COLO668 (cell line): ENCODE data around the gene TSPAN17.

ENCODE experiments used
- DNase-seq: peaks from one replicate; lab custom pipeline; 2025; ENCODE audit not compliant: unreplicated experiment; lab: John Stamatoyannopoulos, UW

The TSPAN17 gene

DNA sequence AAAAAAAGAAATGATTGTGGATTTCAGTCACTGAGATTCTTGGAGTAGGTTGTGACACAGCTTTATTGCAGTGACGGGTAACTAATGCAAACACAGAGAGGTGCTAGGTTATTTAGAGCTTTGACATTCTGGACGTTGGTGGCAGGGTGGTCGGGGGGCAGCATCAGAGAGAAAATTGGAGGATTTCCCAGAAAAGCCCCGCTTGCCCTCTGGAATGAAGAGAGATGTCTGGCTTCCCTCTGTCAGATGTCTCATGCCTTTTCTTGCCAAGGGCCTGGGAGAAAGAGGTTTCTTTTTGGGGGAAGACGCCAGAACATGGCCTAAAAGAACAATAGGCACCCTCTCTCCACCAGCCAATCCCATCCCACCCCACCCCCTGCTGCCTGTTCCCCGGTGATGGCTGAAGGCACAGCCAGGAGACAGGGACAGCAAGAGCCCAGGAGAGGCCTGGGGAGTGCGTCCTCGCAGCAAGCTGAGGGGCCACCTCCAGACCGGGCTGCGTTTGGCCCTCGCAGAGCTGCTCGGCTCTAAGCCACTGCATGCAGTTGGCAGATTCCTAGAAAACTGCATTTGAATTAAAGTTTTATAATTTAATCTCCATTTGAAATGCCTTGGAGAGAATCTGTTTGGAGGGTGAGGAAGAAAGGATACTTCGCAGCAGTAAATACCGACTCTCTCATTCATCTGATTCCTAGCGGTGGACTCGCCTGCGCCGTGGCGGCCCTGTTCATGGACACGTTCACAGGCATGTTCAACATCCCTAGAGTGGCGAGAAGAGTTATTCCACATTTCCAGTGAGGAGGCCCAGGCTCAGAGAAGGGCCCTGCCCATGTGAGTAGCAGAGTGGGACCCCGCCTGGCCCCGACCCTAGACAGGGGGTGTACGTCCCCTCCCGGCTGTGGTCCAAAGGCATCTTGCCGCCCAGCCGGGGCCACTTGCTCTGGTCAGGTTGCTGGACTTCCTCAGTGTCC, 55.7 kb downstream of the TSPAN17 start:
- DNase-seq = no peak

DNA sequence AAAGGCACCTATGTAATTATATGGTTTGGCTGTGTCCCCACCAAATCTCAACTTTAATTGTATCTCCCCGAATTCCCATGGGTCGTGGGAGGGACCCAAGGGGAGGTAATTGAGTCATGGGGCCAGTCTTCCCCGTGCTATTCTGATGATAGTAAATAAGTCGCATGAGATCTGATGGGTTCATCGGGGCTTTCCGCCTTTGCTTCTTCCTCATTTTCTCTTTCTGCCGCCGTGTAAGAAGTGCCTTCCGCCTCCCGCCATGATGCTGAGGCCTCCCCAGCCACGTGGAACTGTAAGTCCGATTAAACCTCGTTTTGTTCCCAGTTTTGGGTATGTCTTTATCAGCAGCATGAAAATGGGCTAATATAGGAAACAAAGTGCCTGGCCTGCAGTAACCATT, 56.6 kb downstream of the TSPAN17 start:
- DNase-seq = no peak

DNA sequence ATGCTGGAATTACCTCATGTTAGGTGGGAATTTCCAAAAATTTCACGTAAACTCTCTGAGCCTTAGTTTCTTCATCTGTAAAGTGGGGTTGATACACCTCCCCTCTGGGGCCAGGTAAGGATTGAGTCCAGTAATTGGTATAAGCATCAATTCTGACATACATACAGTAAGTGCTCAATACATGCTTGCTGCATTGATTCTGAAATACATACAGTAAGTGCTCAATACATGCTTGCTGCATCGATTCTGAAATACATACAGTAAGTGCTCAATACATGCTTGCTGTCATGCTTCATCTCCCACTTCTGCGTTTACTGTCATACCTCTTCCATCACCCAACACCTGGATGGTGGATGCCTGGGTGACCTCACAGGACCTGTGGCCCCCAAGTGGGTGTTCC, 57.1 kb downstream of the TSPAN17 start:
- no peak for DNase-seq

DNA sequence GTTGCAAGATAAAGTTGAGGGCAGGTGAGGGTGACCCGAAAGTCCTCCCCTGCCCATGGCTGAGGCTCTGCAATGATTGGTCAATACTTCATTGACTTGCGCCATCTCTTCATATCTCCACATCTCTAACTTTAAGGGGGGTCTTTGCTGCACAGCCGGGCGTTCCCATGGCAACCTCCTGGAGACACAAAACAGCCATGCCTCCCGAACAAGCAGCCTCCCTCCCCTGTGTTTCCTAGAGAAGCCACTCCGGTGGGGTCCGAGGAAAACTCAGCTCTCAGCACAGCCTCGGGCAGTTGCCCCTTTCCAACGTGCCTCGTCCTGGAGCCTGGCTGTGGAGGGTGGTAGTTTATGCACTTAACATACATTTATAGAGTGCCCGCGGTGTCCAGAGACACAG, 57.5 kb downstream of the TSPAN17 start:
- DNase-seq = no peak
